WI38 (cell line): ENCODE measurements around the gene RSRC1.
"Not testable (repeated sequence)": the region's sequence is repeated elsewhere in the genome, so short reads cannot be mapped to it uniquely, and the experiment has no call there.

Experiments used
- H3K4me3 ChIP-seq: 2 replicates; pipeline ENCODE4 v1.5.1; 2011; ENCODE audit warnings: low read depth, mild to moderate bottlenecking, control low read depth, low read length
- TF ChIP-seq, protein P1 (sequence below): IDR thresholded peaks from 2 replicates; pipeline ENCODE4 v1.5.1; 2012; ENCODE audit warnings: low read depth, mild to moderate bottlenecking, control low read depth, low read length

Gene RSRC1

DNA sequence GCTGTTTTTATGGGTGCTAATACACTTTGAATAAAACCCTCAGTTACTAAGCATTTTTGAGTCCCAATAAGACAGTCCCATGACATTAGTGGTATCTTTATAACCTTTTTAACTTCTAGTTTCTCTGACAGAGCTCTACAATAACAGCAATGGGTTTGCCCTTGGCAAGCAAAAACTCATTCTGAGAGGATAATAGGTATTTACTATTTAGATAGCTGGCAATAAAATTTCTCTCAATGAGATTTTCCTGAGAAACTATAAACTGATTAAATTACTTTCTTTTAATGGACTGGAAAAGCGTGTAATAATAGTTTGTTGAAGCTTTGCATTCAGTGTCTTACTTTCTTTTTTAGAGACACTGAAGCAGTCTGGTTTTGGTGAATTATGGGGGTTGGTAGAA, 293.1 kb downstream of the RSRC1 start:
- TF ChIP-seq, protein P1, sequence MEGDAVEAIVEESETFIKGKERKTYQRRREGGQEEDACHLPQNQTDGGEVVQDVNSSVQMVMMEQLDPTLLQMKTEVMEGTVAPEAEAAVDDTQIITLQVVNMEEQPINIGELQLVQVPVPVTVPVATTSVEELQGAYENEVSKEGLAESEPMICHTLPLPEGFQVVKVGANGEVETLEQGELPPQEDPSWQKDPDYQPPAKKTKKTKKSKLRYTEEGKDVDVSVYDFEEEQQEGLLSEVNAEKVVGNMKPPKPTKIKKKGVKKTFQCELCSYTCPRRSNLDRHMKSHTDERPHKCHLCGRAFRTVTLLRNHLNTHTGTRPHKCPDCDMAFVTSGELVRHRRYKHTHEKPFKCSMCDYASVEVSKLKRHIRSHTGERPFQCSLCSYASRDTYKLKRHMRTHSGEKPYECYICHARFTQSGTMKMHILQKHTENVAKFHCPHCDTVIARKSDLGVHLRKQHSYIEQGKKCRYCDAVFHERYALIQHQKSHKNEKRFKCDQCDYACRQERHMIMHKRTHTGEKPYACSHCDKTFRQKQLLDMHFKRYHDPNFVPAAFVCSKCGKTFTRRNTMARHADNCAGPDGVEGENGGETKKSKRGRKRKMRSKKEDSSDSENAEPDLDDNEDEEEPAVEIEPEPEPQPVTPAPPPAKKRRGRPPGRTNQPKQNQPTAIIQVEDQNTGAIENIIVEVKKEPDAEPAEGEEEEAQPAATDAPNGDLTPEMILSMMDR, result no peak
- no peak overlapping the region for H3K4me3 ChIP-seq

DNA sequence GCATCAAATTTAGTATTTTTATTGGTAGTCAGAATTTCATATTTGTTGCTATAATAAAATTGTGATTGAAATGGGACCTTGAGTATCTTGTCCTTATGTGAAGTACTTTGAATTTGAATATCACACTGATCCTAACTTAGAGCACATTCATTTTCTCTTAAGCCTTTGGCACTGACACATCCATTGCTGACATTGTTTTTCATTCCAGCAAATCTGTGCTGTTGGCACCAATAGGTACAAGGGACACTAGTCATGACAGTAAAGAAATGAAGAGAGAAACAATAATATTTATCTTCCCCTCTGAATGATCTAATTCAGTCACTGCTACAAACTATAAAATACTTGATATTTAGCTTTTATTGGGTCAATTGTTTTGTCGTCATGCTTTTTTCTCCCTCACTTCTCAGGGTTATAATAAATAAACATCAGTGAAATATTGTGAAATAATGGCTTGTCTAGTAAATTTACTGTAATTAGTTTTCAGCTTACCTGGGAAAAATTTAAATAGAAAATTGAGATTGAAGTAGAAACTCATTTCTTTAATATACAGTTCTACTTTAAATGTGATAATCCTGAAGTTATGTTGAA, 294.3 kb downstream of the RSRC1 start:
- TF ChIP-seq, protein P1, result no peak

DNA sequence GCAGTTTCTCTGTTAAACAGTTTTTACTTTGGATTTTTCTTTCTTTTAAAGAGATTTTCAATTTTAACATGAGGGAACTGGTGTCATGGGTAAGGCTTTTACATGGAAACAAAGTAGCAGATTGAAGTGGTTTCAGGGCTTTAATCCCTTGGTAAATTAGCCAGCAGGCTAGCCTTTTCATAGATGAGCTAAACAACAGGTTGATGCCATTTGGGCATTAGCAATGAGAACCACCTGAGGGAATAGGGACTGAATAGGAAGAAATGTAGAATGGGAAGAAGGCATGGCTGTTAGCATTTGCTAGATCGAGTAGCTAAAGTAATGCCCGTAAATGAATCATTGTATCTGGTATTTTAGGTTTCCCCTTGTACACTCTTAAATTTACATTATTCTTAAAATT, 295.6 kb downstream of the RSRC1 start:
- TF ChIP-seq, protein P1, result no peak
- H3K4me3 ChIP-seq, result no peak overlapping the region

More for the DNA sequence above, 294.3 kb downstream of the RSRC1 start:
- H3K4me3 ChIP-seq, result no peak overlapping the region

DNA sequence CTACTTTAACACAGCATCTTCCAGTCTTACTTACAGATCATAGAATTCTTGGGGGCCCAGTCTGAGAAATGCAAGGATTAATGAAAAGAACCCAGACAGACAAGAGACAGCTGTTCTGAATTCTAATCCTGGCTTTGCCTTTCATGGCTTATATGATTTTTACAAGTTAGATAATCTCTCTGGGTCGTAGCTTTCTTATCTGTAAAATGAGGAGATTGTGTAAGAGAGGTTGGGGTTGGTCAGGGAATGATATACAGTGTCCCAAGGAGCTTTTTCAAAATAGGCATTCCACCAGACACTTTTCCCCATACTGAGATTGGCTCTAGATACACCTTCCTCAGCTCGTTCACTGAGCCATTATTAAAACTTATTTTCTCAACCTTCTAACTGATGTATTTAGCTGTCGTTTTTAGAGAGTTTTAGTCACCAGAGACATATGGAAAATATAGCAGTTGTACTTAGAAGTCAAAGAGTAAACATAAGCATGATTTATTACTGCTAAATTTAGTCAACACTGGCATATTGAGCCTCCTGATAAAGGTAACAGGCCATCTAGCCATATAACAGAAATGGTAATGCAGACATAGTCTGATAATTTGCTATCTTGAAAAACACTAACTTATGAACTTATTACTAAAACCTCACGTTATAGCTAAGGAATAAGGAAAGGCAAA, 298.1 kb downstream of the RSRC1 start:
- TF ChIP-seq, protein P1, result no peak
- H3K4me3 ChIP-seq, result no peak overlapping the region

DNA sequence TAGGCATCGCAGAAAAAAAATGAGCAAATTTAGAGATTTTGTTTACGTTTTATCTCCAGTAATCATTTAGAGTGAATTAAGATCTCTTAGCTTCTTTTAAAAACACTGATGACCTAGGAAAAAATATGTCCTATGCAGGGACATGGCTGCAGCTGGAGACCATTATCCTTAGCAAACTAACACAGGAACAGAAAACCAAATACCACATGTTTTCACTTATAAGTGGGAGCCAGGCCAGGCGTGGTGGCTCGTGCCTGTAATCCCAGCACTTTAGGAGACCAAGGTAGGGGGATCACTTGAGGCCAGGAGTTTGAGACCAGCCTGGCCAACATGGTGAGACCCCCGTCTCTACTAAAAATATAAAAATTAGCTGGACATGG, 298.6 kb downstream of the RSRC1 start:
- H3K4me3 ChIP-seq, result not testable (repeated sequence)

DNA sequence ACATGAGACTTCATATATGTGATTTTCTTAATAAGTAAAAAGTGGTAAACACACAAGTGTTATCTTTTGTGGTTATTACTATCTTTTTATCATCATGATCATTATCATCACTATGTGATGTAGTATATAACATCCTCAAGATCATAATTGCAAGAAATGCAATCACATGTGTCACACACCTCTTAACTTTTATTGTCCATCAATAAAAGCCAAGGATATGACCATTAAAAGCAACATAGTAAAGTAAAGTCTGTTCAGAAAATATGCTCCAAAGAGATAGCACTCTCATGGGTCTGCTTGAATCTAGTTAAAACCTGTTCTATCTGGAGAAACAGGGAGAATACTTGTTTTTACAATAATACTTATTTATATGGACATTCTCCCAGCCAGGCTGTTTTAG, 308.1 kb downstream of the RSRC1 start:
- TF ChIP-seq, protein P1, result no peak
- H3K4me3 ChIP-seq, result no peak overlapping the region

DNA sequence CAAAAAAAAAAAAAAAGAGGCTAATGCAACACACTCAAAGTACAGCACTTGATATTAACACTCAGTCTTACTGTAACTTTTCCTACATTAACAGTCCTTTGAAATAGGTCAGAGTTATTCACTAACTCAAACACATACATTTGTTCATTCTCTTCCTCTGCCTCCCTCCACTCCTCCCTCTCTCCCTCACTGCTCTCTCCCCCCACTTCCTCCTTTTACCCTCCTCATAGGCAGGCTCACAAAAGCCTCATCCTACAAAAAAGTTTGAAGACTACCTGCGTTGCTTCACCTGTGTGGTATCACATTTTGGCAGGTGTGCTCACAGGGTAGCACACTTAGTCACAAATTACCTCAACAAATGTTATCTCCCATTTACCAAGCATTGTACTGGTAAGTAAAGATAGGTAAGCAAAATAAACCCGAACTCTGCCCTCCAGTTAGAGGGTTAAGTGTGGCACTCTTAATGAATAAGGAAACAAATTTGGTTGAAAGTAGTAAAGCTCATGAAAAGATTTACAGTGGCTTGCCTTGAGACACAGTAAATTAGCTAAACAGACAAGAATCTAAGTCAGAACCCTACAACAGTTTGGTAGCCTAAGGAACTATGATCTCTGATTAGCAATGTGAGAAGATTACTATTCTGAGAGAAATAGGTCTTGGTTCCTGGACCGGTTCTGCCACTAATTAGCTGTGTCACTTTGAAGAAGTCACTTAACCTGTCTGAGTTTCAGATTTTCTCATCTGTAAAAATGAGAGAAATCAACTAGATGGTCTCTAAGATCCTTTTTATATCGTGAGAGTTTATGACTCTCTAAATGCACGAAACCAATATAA, 310.1 kb downstream of the RSRC1 start:
- no peak overlapping the region for H3K4me3 ChIP-seq
- TF ChIP-seq, protein P1, result no peak
